Thymus (tissue), 11 donors: ENCODE data around the gene CFAP298. TPM values are rescaled to one million over a fixed set of nuclear protein-coding genes. Genes with fewer than 3 reads are reported as not detected.

Experiments used
- DNase-seq, 9 donors: peaks; one replicate each; pipeline ENCODE4 v3.0.0-alpha.2; 2013; ENCODE audit warnings: low spot score in 9 of 9, low read depth in 6 of 9, missing footprints in 1 of 9
- H3K27ac ChIP-seq, 2 donors: one replicate each; pipeline ENCODE4 v1.5.1; 2013; ENCODE audit warnings: control low read depth in 1 of 2, low read depth in 1 of 2, low read length in 1 of 2, mild to moderate bottlenecking in 1 of 2, moderate library complexity in 1 of 2
- H3K27me3 ChIP-seq, 2 donors: one replicate each; pipeline ENCODE4 v1.5.1; 2013; ENCODE audit warnings: low read length in 1 of 2; ENCODE audit not compliant: control insufficient read depth in 2 of 2, insufficient read depth in 1 of 2
- H3K36me3 ChIP-seq, 2 donors: one replicate each; pipeline ENCODE4 v1.5.1; 2013; ENCODE audit warnings: low read length in 1 of 2, mild to moderate bottlenecking in 1 of 2, moderate library complexity in 1 of 2; ENCODE audit not compliant: control insufficient read depth in 2 of 2, insufficient read depth in 2 of 2
- H3K4me1 ChIP-seq, 2 donors: one replicate each; pipeline ENCODE4 v1.5.1; 2013; ENCODE audit warnings: low read length in 2 of 2; ENCODE audit not compliant: control insufficient read depth in 2 of 2, insufficient read depth in 2 of 2
- H3K4me3 ChIP-seq, 2 donors: one replicate each; pipeline ENCODE4 v1.5.1; 2013; ENCODE audit warnings: low read length in 2 of 2, control low read depth in 1 of 2, mild to moderate bottlenecking in 1 of 2
- H3K9me3 ChIP-seq, 2 donors: one replicate each; pipeline ENCODE4 v1.5.1; 2013; ENCODE audit warnings: low read length in 1 of 2, mild to moderate bottlenecking in 1 of 2; ENCODE audit not compliant: control insufficient read depth in 2 of 2, insufficient read depth in 1 of 2
- WGBS: extraction: QIAGEN DNeasy Blood & Tissue Kit; methylation state at CpG from one replicate; pipeline ENCODE4 v1.1.7; 2013; 5-methylcytosine and 5-hydroxymethylcytosine counted together
- polyA plus RNA-seq: library from polyadenylated mRNA; stranded (reverse); fragments of 200-250 nt; gene quantifications from one replicate; pipeline ENCODE4 v1.2.3, GENCODE V29; 2013
- total RNA-seq: library from RNA; stranded (reverse); fragments of 120-200 nt; gene quantifications from one replicate; pipeline ENCODE4 v1.2.4, GENCODE V29; 2013
- donor health status: healthy.

Gene CFAP298
- total and polyA plus RNA-seq, 2 donors, result 43.5 to 44.6 TPM

- no peak for DNase-seq
- H3K36me3 ChIP-seq, result peaks cover 40 to 64% of the 10 kb centered on the region in 2 donors
- H3K27ac ChIP-seq, result no peak overlapping the region
- no peaks in the 10 kb centered on the region for H3K4me1 ChIP-seq
- no peaks in the 10 kb centered on the region for H3K27me3 ChIP-seq
- H3K4me3 ChIP-seq, result no peak overlapping the region
- no peaks in the 10 kb centered on the region for H3K9me3 ChIP-seq
- 98% methylated on average over 8 of the region's 8 CpGs for WGBS
Observed at GRCh38 chr21:32605469-32605868, 6.7 kb downstream of the CFAP298 start.

DNA sequence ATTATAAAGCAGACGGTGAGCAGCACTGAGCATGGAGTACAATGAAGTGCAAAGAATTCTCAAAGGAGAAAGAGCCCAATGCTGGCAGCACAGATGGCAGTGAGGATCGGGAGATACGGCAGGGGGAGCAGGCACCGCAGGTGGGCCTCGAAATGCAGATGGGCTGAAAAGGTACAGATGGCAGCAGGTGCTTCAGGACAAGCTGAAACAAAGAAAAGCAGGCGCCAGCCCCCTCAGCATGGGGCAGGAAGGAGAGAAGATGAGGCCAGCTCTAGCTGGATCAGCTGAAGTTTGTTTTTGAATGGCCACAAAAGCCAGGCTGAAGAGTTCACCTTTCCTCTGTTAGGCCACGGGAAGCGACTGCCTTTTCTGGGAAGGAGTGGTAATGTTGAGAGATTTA, 7.7 kb downstream of the CFAP298 start:
- H3K4me3 ChIP-seq, result no peak overlapping the region
- H3K36me3 ChIP-seq, result peaks cover 47 to 71% of the 10 kb centered on the region in 2 donors
- H3K27ac ChIP-seq, result no peak overlapping the region
- H3K9me3 ChIP-seq, result no peaks in the 10 kb centered on the region
- DNase-seq, result no peak
- H3K4me1 ChIP-seq, result no peaks in the 10 kb centered on the region
- WGBS, result 96% methylated on average over 8 of the region's 8 CpGs
- no peaks in the 10 kb centered on the region for H3K27me3 ChIP-seq

DNA sequence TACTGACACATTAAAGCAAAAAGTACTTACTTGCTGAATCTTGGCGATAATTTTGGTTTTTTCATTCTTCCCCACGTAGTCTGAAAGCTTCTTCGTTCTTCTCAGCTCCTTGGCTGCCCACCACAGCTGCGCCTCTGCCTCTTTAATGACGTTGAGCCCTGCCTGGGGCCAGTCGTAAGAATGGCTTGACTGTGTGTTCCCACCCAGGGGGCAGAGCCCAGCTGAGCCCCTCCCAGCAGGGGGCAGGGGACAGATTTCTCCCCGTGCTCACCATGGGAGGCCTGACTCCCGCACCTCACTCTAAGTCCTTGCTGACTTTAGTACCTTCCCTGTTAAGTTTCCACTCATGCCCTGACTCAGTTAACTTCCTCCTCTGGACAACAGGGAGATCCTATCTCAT, 9.0 kb downstream of the CFAP298 start:
- H3K9me3 ChIP-seq, result no peaks in the 10 kb centered on the region
- no peak overlapping the region for H3K4me3 ChIP-seq
- WGBS, result 94% methylated on average over 8 of the region's 8 CpGs
- H3K27me3 ChIP-seq, result no peaks in the 10 kb centered on the region
- H3K4me1 ChIP-seq, result no peaks in the 10 kb centered on the region
- peaks cover 56 to 73% of the 10 kb centered on the region in 2 donors for H3K36me3 ChIP-seq
- DNase-seq, result no peak
- no peak overlapping the region for H3K27ac ChIP-seq

DNA sequence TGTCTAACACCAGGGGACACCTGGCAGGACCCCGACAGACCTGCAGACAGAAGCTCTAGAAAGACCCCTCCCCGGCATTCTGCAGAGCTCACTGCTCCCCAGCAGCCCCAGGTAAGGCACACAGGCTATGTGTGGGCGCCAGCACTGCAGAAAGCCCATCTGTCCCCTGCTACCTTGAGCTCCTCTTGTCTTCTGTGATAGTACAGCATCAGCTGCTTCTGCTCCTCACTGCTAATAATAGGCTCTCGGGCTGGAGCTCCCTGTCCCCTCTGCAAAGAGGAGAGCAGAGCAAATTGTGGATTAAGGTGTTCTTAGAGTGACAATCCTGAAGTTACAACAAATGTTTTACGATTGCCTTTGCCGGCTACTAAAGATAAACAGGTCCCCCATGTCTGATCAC, 10.1 kb downstream of the CFAP298 start:
- DNase-seq, result no peak

GRCh38 chr21:32599526-32599925, 12.7 kb downstream of the CFAP298 start:
- H3K27ac ChIP-seq, result no peak overlapping the region
- H3K36me3 ChIP-seq, result peaks cover 44% of the 10 kb centered on the region in 2 donors
- no peaks in the 10 kb centered on the region for H3K9me3 ChIP-seq
- no peaks in the 10 kb centered on the region for H3K27me3 ChIP-seq
- no peaks in the 10 kb centered on the region for H3K4me1 ChIP-seq
- WGBS, result 94% methylated on average over 8 of the region's 8 CpGs
- no peak for DNase-seq
- no peak overlapping the region for H3K4me3 ChIP-seq

More for the DNA sequence above, 10.1 kb downstream of the CFAP298 start:
- Histone ChIP-seq H3K27me3 (no peaks in the 10 kb centered on the region), H3K4me1 (no peaks in the 10 kb centered on the region), H3K9me3 (no peaks in the 10 kb centered on the region), H3K27ac (no peak overlapping the region), H3K36me3 (peaks cover 59 to 67% of the 10 kb centered on the region in 2 donors), H3K4me3 (no peak overlapping the region)
- WGBS, result 99% methylated on average over 6 of the region's 6 CpGs

GRCh38 chr21:32599091-32599490, 13.1 kb downstream of the CFAP298 start:
- Histone ChIP-seq H3K9me3 (no peaks in the 10 kb centered on the region), H3K36me3 (peaks cover 39 to 40% of the 10 kb centered on the region in 2 donors), H3K27ac (no peak overlapping the region), H3K4me3 (no peak overlapping the region), H3K27me3 (no peaks in the 10 kb centered on the region), H3K4me1 (no peaks in the 10 kb centered on the region)
- WGBS, result 84% methylated on average over 5 of the region's 5 CpGs
- no peak for DNase-seq

- Histone ChIP-seq H3K27ac (no peak overlapping the region), H3K9me3 (no peaks in the 10 kb centered on the region), H3K27me3 (no peaks in the 10 kb centered on the region), H3K4me1 (no peaks in the 10 kb centered on the region), H3K36me3 (peaks cover 21 to 24% of the 10 kb centered on the region in 2 donors), H3K4me3 (no peak overlapping the region)
- no peak for DNase-seq
- 96% methylated on average over 6 of the region's 6 CpGs for WGBS
Observed at GRCh38 chr21:32597205-32597604, 15.0 kb downstream of the CFAP298 start.

GRCh38 chr21:32595431-32595830, 16.7 kb downstream of the CFAP298 start:
- no peaks in the 10 kb centered on the region for H3K27me3 ChIP-seq
- H3K9me3 ChIP-seq, result no peaks in the 10 kb centered on the region
- H3K4me1 ChIP-seq, result no peaks in the 10 kb centered on the region
- DNase-seq, result no peak
- WGBS, result 98% methylated on average over 11 of the region's 11 CpGs
- H3K4me3 ChIP-seq, result no peak overlapping the region
- peaks cover 15 to 19% of the 10 kb centered on the region in 2 donors for H3K36me3 ChIP-seq
- H3K27ac ChIP-seq, result no peak overlapping the region

GRCh38 chr21:32593690-32594089, 18.5 kb downstream of the CFAP298 start:
- Histone ChIP-seq H3K9me3 (no peaks in the 10 kb centered on the region), H3K4me1 (no peaks in the 10 kb centered on the region), H3K36me3 (peaks cover 3 to 6% of the 10 kb centered on the region in 2 donors), H3K4me3 (no peak overlapping the region), H3K27me3 (no peaks in the 10 kb centered on the region), H3K27ac (no peak overlapping the region)
- no peak for DNase-seq
- WGBS, result 93% methylated on average over 8 of the region's 8 CpGs
